Fibroblast of the conjunctiva (primary cell): ENCODE measurements around the gene HGD.

Source experiments
- DNase-seq: peaks from one replicate; pipeline ENCODE4 v3.0.0-alpha.2; 2010; ENCODE audit warnings: low read depth

HGD gene

DNA sequence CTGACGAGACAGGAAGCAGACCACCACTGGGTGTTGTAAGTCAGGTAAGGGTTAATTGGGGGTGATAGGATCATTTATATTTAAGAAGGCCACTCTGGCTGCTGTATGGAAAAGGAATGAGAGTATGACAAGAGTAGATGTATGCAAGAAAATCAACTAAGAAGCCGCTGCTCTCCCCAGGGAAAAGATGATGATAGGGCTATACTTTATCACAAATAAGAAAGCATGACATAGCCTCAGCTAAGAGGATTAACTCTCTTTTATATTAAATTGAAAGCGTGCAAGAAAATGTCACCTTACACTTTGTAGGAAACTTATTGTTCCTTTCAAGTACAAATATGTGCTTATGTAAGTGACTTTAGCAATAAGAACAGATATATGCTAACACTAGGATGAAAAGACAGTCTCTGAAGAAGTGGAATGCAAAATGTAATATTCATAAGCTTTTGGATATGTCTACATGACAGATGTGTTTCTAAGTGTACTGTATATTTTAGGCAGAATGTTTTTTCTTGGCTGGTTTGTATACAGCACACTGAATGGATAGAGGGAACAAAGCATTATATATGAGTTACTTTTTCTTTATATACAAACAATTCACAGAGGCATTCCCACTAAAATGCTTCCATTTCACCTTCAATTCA is 94.6 kb downstream of the HGD start:
- DNase-seq = no peak
